DMS79 treated with DMSO at 0.1 percent for 48 hours (cell line): ENCODE measurements around the gene ACSS3.
"Not testable (repeated sequence)": the region's sequence is repeated elsewhere in the genome, so short reads cannot be mapped to it uniquely, and the experiment has no call there.

ENCODE experiments used
- DNase-seq: peaks from one replicate; lab custom pipeline; 2025; lab: John Stamatoyannopoulos, UW

The ACSS3 gene

DNA sequence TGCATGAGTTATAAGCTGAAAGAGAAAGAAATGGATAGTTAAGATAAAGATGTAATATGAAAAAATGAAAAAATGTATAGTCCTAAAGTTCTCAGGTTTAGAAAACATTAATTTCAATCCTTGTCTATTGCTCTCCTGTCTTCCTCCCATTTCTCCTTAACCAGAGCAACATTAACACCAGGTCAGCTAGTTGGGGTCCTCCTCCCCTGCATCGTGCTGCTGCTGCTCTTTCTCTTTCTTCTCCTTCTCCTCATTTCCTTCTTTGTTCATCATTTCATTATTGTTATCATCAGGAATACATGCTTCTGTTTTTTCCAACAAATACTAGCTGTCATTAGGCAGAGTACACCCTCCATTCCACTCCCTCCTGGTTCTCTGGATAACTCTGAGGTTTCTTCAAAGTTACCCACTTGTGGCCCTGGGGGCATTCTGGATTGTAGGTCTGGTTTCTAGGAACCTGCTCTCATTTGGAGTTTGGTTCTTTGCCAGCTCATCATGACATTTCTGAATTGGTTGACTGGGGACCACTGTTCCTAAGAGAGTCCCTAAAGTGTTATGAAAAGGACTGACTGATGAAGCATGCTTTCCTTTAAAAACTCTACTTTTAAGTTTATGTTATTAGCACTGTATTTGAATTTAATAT lies 17.0 kb downstream of the ACSS3 start:
- no peak for DNase-seq

DNA sequence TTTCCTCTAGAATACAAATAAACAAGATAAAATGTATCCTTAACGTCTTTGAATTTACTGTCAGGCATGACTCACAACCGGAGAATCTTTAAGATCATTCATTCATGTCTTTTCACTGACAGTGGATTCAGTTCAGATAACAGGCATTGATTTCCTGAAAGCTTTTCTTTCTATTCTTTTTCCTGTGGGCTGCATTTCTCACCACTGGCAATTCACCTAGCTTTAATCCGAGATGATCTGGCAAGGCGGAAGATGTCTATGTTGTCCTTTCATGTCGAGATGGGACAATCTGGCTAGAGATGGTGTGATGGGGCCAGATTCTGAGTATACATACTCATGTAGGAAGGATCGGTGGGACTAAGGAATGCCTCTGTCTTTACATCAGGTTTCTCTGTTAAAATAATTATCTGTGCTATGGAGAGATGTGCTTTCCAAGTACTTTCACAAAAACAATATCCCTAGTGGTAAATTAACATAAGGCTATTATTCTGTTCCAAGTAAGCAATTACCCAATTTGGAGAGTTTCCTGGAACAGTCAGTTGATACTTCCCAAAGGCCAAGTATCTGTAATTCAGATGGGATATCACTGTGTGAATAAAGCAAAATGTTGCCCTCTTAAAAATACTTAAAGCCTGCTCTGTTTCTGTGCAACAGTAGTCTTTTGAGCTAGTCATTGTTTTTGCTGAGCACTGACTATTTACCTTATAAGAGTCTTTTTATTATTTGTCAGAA lies 17.8 kb downstream of the ACSS3 start:
- DNase-seq = no peak

DNA sequence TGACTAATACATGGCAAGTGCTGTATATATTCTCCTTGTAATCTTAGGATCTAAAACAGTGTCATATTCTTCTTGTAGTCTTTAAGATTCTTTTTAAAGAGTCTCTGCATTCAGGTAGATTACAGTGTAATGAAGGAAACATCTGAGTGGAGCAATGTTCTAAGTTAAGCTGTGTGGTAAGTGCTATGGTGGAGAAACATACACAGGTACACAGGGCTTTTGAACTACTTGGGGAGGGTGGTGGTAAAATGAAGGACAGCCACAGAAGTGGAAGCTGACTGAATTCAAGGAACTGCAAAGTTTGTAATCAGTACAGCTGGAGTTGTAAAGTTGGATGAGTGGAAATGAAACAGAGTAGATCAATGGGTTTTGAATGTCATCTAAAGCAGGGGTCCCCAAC lies 27.8 kb downstream of the ACSS3 start:
- DNase-seq = no peak

DNA sequence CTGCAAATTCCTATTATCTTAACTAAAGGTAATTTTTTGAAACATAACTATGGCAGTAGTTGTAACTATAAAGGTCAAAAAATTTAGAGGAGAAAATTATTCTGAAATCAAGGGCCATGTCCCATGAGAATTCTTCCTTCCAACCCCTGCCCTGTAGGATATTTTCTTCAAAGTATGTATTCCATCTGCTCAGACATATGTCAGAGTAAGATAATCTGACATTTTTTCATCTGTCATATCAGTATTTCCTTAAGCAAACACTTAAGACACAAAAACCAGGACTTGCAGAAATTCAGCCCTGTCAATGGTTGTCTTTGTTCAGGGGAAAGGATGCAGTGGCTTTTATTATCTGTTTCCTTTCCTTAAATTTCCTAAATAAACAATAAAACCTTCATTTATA lies 36.3 kb downstream of the ACSS3 start:
- DNase-seq = no peak

DNA sequence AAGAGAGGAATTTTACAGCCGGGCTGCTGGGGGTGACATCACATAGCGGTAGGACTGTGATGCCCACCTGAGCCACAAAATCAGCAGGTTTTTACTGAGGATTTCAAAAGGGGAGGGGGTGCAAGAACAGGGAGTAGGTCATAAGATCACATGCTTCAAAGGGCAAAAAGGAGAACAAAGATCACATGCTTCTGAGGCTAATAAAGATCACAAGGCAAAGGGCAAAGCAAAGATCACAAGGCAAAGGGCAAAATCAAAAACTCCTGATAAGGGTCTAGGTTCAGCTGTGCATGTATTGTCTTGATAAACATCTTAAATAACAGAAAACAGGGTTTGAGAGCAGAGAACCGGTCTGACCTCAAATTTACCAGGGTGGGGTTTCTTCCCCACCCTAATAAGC lies 41.2 kb downstream of the ACSS3 start:
- not testable (repeated sequence) for DNase-seq

DNA sequence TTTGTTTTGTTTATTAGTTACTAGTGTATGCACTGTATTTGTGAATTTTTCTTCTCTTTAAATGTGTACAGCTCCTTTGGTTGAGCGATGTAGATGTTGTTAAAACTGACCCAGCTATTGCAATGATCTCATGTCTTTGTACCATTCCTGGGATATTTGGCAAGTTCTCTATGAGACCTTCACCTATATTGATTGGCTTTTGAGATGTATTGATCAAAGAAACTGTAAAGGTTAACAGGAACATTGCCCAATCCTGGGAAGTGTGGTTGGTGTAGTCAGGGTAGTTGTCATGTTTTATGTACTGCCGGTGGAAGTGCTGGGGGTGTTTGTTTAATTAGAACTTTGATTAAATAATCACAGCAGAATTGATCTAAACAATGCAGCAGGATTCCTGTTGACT lies 43.1 kb downstream of the ACSS3 start:
- no peak for DNase-seq

DNA sequence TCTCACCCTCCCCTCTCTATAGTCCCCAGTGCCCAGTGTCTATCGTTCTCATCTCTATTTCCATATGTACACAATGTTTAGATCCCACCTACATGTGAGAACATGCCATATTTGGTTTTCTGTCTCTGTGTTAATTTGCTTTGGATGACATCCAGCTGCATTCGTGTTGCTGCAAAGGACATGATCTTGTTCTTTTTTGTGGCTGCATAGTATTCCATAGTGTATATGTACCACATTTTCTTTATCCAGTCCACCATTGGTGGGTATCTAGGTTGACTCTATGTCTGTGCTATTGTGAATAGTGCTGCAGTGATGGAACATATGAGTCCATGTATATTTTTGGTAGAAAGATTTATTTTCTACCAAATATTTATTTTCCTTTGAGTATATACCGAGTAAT lies 45.7 kb downstream of the ACSS3 start:
- DNase-seq = no peak

DNA sequence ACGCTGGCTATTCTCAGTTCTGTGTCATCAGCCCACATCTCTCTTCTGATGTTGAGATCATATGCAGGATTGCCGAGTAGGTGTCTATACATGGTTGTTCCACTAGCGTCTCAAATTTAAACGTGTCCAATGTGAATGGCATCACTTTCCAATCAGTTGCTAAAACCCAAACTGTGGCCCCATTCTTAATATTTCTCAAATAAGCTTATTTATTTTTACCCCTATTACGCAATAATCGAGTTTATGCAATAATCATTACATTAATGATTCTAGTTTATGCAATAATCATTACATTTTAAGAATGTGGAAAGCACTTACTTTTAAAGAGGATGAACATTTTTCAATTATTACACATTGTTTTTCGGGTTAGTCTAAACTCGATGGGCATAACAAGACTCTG lies 47.8 kb downstream of the ACSS3 start:
- no peak for DNase-seq

DNA sequence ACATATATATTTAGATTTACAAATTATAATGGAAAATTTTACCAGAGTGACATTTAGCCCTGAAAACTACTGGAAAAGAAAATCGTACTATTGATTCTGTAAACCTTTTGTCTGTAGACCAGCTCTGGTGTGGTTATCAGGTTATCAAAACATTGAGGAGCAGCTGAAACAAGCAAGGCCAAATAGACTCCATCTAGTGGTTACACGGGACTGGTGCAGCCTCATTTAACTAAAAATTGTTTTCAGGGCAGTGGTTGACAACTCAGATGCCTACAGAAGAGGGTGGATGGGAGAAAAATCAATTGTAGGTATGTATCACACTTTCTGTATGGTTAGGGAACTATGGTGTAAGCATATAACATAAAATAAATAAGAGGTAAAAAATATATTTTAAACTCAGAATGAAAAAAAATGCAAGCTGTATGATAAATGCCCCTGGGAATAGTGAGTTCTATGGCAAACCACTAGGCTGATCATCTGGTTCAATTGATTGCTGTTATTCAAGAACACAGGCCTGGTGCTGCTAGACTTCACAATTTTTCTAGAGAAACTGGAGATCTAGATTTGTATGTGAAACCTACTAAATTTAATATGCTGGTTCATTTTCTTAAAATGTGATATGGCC lies 51.2 kb downstream of the ACSS3 start:
- no peak for DNase-seq

DNA sequence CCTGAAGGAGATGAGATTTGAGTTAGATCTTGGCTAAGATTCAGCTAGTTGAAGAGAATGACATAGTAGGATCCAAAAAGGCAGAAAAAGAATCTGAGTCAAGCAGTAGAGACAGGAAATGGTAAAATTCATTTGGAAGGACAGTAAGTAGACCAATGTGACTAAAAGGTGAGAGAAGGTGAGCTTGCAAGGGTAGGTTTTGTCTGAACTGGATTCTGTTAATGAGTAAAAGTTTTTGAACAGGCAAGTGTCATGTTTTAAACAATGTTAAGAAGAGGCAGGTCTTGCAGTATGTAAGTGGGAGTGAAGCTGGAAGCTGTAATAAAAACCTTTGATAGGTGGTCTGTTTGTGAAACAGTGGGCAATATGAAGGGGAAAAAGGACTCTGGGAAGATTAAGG lies 58.6 kb downstream of the ACSS3 start:
- DNase-seq = no peak

DNA sequence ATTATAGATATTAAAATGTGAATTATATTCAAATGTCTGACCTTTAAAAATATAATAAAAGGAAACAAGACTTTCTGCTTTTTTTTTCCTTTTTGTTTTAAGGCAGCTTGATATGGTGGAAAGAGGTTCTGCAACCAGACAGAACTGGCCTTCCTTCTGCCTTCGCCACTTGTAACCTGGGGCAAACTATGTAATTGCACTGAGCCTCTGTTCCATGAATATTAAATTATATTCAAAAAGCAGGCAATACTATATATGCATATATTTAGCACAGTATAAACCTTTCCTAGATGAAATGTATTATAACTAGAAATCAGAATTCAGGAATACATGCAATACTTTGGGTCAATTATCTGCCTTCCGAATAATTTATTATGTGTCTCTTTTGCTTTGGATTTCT lies 59.9 kb downstream of the ACSS3 start:
- DNase-seq = no peak

DNA sequence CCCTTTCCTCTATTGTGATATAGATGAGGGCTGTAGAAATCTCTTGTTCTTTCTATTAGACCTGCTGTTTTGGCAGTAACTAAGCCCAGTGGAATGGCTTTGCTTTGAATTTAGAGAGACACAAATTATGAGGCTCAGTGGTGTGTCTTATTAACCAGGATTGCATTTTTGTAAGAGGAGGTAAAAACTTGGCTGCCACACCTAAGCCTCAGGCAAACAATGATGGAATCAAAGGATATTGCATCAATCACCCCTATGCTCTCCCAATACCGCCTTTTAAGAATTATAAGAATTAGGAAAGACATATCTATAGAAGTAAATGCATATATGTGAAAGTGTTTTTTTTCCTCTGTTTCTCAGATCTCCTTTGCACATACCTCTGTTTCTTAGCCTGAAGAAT lies 63.3 kb downstream of the ACSS3 start:
- DNase-seq = no peak

DNA sequence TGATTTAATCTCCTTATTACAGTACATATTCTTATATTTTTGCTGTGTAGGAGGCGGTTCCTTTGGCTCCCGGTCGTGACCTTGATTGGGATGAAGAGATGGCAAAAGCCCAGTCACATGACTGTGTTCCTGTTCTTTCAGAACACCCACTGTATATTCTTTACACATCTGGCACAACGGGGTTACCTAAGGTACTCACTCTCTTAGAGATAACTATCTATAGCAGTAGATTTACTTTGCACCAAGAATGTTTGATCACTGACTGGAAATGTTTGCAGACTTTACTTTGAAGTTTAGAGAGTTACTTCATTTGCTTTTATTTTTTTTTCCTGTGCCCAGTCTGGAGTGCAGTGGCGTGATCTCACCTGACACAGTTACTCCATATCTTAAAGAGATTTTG lies 65.2 kb downstream of the ACSS3 start:
- no peak for DNase-seq

DNA sequence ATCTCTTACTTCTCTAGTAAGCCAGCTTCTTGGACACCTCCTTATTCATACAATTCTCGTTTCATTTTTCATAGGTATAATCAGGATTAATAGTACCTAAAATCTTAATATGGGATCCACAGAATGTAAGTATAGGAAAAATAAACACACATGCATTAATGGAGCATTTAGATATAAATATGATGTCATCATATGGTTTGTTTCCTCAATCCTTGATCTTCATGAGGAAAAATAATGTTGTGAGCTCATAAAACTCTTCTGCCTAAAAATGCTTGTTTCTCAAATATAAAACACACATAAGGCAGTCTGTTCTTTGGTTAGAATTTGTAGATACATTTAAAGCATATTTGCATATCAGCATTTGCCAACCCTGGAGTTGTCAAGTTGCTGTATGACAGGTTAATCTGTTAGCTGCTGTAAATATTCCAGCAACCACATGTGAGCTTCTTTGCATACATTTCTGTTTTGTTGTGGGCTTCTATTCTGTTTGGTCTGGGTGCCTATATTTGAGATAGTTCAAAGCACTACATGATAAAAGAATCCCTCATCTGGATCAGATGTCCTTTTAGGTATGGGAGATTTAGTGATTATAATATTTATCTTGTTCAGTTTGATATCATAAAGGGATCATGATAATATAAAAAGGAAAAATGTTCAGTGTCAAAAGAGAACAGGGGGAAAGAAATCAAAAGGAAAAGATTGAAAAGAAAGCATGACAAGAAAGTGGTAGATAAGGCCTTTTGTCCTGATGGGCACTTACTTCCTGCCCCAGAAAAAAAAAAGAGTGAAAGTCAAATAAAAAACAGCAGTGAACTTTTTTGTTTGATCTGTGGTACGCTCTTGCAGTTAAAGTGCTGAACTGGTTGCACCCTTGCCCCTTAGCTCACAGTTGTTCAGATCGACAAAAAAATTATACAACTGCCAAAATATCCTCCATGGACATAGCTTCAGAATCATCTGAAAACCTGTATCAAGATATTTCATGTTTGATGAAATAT lies 68.6 kb downstream of the ACSS3 start:
- DNase-seq = no peak

DNA sequence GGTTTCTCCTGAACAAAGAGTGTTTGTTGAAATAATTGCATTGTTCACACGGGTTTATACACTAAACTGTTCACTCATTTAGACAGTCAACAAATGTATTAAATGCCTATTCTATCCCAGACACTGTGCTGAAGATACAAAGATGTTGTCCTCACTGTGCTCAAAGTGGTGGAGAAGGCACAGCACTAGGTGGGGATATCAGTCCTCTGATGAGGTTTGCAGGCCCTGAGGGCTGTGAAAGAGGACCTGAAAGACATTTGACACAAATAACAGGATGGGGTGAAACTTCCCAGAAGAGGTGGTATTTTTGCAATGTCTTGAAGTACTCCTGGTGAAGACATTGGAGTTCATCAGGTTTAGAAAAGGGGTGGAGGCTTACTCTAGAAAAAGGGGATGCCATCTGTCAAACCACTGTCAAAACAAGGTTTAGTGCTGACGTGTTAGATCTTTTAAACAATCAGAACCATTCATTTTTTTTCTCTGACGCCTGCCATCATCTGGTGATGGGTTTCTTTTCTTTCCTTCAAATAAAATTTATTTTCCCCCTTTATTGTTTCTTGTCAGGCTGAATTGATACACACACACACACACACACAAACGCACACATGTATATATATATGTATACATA lies 69.5 kb downstream of the ACSS3 start:
- no peak for DNase-seq

DNA sequence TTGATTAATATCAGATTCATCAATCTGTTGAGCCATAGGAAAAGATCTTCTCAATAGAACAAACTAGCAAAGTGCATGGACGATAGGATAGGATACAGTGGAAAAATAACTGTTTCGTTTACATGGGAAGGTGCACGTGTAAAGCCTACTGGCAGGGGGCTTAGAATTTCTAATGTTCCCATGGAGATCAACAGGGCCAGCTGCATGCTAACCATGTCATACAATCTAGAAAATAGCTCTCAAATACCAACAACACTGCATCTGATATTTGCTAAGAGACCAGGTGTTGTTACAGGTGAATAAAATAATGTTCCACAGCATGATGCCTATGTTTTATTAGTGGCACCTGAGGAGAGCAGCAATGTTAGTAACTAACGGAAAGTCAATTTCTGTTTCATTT lies 72.5 kb downstream of the ACSS3 start:
- DNase-seq = peak; percentile 81

DNA sequence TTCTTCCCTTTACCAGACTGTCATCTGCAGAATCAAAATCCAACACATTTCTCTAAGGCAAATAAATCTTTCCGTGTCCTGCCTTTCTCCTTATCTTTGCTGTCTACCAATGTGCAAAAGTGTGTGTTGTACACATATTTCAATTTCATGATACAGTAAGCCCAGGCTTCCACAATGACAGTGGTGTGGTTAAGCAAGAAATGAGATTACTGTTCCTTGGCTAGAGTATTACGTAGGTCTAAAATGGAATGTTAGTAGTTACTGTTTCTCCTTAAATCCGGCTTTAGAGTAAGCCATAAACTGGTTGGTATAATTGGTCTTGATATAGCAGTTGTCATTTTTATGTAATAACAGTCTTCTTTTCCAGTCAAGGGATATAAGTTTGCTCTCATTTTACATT lies 82.0 kb downstream of the ACSS3 start:
- DNase-seq = no peak

DNA sequence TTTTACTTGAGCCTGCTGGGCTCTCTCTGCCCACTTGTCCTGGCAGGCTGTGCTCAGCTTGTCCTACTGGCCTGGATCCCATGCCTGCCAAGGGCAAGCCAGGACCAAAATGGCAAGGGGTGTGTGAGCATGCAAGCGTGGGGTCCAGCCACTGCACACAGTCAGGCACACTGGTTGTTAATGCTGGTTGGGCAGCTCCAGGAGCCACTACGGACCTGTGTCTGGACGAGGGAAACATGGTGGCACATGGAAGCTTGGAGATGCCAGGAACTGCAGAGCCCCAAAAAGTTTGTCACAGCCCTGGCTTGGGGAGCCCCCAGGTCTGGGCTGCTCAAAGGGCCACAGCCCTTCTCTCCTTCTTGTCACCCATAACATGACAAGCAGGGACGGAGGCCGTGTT lies 83.8 kb downstream of the ACSS3 start:
- no peak for DNase-seq

DNA sequence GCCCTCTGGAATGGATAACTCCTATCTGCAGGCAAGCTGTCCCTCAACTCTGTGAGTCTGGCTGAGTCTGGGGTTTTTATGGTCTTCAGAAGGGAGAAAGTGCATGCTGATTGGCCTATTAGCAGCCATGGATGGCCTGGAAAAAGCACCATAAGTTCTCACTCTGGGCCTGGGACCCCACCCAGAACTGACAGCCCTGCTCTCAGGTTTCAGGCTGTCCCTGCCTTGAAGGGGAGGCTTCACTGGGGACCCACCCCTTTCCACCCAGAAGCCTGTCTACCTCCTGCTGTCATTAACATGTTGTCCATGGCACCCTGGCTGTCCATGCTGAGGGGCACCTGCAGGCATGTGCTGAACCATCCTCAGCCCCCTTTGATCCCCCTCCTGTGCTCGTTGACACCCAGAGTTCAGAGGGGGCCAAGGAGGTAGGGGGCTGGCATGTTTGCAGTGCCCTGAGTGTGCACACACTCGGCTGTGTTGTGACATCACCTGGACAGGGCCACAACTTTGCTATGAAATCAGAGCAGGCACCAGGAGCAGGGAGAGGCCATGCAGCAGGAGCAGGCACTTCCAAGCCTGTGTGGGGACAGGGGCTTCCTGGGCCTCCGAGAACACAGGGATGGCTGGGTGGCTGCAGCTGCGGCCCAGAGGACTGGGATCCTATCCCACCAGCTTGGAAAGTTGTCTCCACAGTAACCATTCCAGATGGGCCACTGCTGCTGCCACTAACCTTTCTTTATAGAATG lies 84.7 kb downstream of the ACSS3 start:
- no peak for DNase-seq

DNA sequence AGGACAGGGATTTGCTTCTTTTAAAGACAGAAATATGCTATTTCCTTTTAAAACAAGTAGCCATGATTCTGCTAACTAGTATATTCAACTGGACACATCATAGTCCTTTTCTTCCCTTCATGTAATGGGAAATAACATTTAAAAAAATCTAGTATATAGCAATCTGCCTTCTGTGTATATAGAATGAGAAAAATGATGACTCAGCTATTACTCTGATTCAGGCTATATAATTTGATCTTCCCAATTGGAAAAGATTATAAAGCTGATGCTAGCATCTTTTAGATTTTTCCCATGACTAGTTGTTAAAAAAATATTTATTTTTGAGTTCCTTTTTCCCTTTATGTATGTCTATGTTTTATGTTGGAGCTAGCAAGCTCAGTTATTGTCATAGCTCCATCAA lies 86.9 kb downstream of the ACSS3 start:
- no peak for DNase-seq

DNA sequence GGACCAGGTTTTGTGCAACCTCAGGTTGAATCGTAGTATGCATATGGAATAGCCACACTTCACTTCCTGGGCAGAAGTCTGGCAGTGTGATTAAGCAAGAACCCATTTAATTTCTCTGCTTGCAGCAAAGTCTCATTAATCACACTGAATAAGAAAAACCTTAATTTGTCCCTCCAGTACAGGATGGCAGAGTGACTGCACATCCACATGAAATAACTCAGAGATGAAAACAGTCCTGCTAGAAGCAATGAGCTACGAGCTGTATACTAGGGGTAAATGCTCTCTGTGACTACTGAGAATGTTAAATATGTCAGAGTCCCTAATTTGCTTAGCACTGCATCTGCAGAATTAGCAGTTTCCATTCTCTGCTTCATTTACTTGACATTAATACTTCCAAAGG lies 88.9 kb downstream of the ACSS3 start:
- no peak for DNase-seq
